ENCODE results near the gene LTK.

The LTK gene

GRCh38 chr15:41511899-41512369, 1.7 kb downstream of the LTK start:
- Histone ChIP-seq H3K36me3 (peaks cover 7% of the 10 kb centered on the region; the same call in 1 of the 2 replicates), H3K9ac (no peak overlapping the region; the same call in 1 of the 2 replicates), H4K20me1 (peaks cover 17% of the 10 kb centered on the region), H3K9me3 (no peaks in the 10 kb centered on the region), H3K4me3 (peak overlapping the region; percentile 61), H3K27me3 (peaks cover 29% of the 10 kb centered on the region), H3K27ac (no peak overlapping the region), H3K4me2 (peak overlapping the region; percentile 100), H3K4me1 (peaks cover 40% of the 10 kb centered on the region)
- TF ChIP-seq Cebpa-rat (IDR thresholded peaks at IDR 0.05) = no peak

- Histone ChIP-seq H3K9ac (no peak overlapping the region), H3K4me1 (peaks cover 40% of the 10 kb centered on the region), H3K4me3 (no peak overlapping the region; the same call in 1 of the 2 replicates), H3K9me3 (no peaks in the 10 kb centered on the region), H4K20me1 (peaks cover 17% of the 10 kb centered on the region), H3K36me3 (0 out of 2 replicates have a peak, but pooled peaks cover 2% of the 10 kb centered on the region), H3K27ac (no peak overlapping the region), H3K27me3 (peaks cover 29% of the 10 kb centered on the region), H3K4me2 (peak overlapping the region; percentile 100)
- no peak for TF ChIP-seq Cebpa-rat (IDR thresholded peaks at IDR 0.05)
Measured at GRCh38 chr15:41511331-41511898, 2.2 kb downstream of the LTK start.

- no peaks in the 10 kb centered on the region for H3K36me3 ChIP-seq
- H3K9me3 ChIP-seq = no peaks in the 10 kb centered on the region
- peak overlapping the region; percentile 100; the same call in 1 of the 2 replicates for H3K4me2 ChIP-seq
- peaks cover 29% of the 10 kb centered on the region for H3K27me3 ChIP-seq
- H3K27ac ChIP-seq = no peak overlapping the region
- H3K4me1 ChIP-seq = peaks cover 40% of the 10 kb centered on the region
- H3K4me3 ChIP-seq = no peak overlapping the region
- no peak for TF ChIP-seq Cebpa-rat (IDR thresholded peaks at IDR 0.05)
- H3K9ac ChIP-seq = no peak overlapping the region
- H4K20me1 ChIP-seq = peaks cover 17% of the 10 kb centered on the region
Measured at GRCh38 chr15:41510728-41511127, 2.9 kb downstream of the LTK start.

- peaks cover 17% of the 10 kb centered on the region for H4K20me1 ChIP-seq
- peaks cover 31% of the 10 kb centered on the region for H3K27me3 ChIP-seq
- H3K27ac ChIP-seq = no peak overlapping the region
- no peak overlapping the region for H3K4me2 ChIP-seq
- TF ChIP-seq Cebpa-rat (IDR thresholded peaks at IDR 0.05) = no peak
- no peaks in the 10 kb centered on the region for H3K36me3 ChIP-seq
- peaks cover 40% of the 10 kb centered on the region for H3K4me1 ChIP-seq
- H3K9ac ChIP-seq = no peak overlapping the region
- H3K4me3 ChIP-seq = no peak overlapping the region
- H3K9me3 ChIP-seq = no peaks in the 10 kb centered on the region
Measured at GRCh38 chr15:41507820-41508290, 5.8 kb downstream of the LTK start.

- Histone ChIP-seq H3K27me3 (peaks cover 31% of the 10 kb centered on the region), H3K4me2 (no peak overlapping the region), H3K27ac (no peak overlapping the region), H4K20me1 (peaks cover 9% of the 10 kb centered on the region), H3K9ac (no peak overlapping the region), H3K4me1 (peaks cover 40% of the 10 kb centered on the region), H3K9me3 (no peaks in the 10 kb centered on the region), H3K4me3 (no peak overlapping the region), H3K36me3 (no peaks in the 10 kb centered on the region)
- no peak for TF ChIP-seq Cebpa-rat (IDR thresholded peaks at IDR 0.05)
Measured at GRCh38 chr15:41506796-41507341, 6.8 kb downstream of the LTK start.

GRCh38 chr15:41505776-41506175, 7.9 kb downstream of the LTK start:
- Histone ChIP-seq H3K4me2 (no peak overlapping the region), H3K27me3 (peaks cover 23% of the 10 kb centered on the region), H3K36me3 (no peaks in the 10 kb centered on the region), H3K4me3 (no peak overlapping the region), H4K20me1 (peaks cover 6% of the 10 kb centered on the region), H3K9me3 (no peaks in the 10 kb centered on the region), H3K4me1 (peaks cover 39% of the 10 kb centered on the region), H3K9ac (no peak overlapping the region), H3K27ac (no peak overlapping the region)
- no peak for TF ChIP-seq Cebpa-rat (IDR thresholded peaks at IDR 0.05)

- H4K20me1 ChIP-seq = peaks cover 10% of the 10 kb centered on the region; the same call in 1 of the 2 replicates
- H3K4me3 ChIP-seq = no peak overlapping the region
- H3K36me3 ChIP-seq = no peaks in the 10 kb centered on the region
- H3K9me3 ChIP-seq = no peaks in the 10 kb centered on the region
- TF ChIP-seq Cebpa-rat (IDR thresholded peaks at IDR 0.05) = no peak
- H3K9ac ChIP-seq = no peak overlapping the region
- H3K27ac ChIP-seq = no peak overlapping the region
- H3K4me2 ChIP-seq = no peak overlapping the region
- peaks cover 45% of the 10 kb centered on the region for H3K4me1 ChIP-seq
- peaks cover 17% of the 10 kb centered on the region for H3K27me3 ChIP-seq
Measured at GRCh38 chr15:41504751-41505492, 8.7 kb downstream of the LTK start.

- Histone ChIP-seq H3K27ac (0 out of 2 replicates have a peak overlapping the region, but pooled peaks have one; percentile 38), H3K36me3 (no peaks in the 10 kb centered on the region), H3K4me3 (peak overlapping the region; percentile 67), H3K4me2 (peak overlapping the region; percentile 99), H3K9ac (0 out of 2 replicates have a peak overlapping the region, but pooled peaks have one; percentile 13), H3K4me1 (peaks cover 58% of the 10 kb centered on the region), H3K9me3 (no peaks in the 10 kb centered on the region), H3K27me3 (peaks cover 17% of the 10 kb centered on the region), H4K20me1 (peaks cover 22% of the 10 kb centered on the region; the same call in 1 of the 2 replicates)
- no peak for TF ChIP-seq Cebpa-rat (IDR thresholded peaks at IDR 0.05)
Measured at GRCh38 chr15:41503669-41504010, 10.0 kb downstream of the LTK start.

- Histone ChIP-seq H3K9me3 (no peaks in the 10 kb centered on the region), H3K27me3 (peaks cover 17% of the 10 kb centered on the region), H3K4me2 (peak overlapping the region; percentile 99), H3K36me3 (no peaks in the 10 kb centered on the region), H3K4me1 (peaks cover 62% of the 10 kb centered on the region), H4K20me1 (peaks cover 24% of the 10 kb centered on the region; the same call in 1 of the 2 replicates), H3K4me3 (peak overlapping the region; percentile 67), H3K9ac (peak overlapping the region; percentile 56), H3K27ac (peak overlapping the region; percentile 38; the same call in 1 of the 2 replicates)
- no peak for TF ChIP-seq Cebpa-rat (IDR thresholded peaks at IDR 0.05)
Measured at GRCh38 chr15:41502795-41503668, 10.6 kb downstream of the LTK start.
